ENCODE measurements around the gene SPIN2A. TPM values are rescaled to one million over a fixed set of nuclear protein-coding genes. Genes with fewer than 3 reads are reported as not detected.

Gene SPIN2A
- total RNA-seq, 1 experiment from 2014 or later, result 4.5 TPM

DNA sequence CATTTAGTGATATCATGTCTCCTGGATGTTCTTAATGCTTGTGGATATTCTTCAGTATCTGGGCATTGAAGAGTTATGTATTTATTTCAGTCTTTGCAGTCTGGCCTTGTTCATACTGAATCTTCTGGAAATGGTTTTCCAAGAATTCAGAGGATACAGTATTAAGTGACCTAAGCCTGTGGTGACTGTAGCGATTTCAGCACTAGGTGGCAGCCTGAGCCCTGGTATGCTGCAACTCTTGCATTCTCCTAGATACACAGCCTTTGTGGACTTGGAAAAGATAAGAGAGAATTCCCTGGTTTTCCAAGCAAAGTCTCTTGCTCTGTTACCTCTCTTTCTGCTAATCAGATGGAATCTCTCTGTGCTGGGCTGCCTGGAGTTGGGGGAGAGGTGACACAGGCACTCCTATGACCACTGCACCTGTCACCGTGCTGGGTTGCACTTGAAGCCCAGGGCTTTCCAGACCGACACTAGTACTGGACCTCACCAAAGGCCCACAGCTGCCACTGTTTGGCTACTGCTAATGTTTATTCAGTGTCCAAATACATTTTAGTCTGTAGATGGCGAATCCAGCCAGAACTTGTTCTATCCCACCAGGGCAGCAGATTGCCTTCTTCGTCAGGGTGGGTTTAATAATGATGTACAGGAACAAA lies 19.3 kb upstream of the SPIN2A start:
- POLR2A ChIA-PET, result no interaction called here
- Mint-ChIP-seq H3K36me3 (peaks cover 36% of the 10 kb centered on the region), H3K27ac (no peak overlapping the region), H3K4me3 (no peak overlapping the region), H3K27me3 (ENCODE audit: low read depth) (no peaks in the 10 kb centered on the region; the same call in 1 of the 2 replicates), H3K4me1 (peaks cover 16% of the 10 kb centered on the region), H3K9me3 (peaks cover 27% of the 10 kb centered on the region)
- peak; percentile 91 for ATAC-seq
- CTCF ChIA-PET, result interaction anchor here (1.5 kb wide), 1 partner anchor 10 kb away, joined by 5 read pairs; no protein-coding TSS in a partner anchor
- TF ChIP-seq ZNF317 (CRISPR knock-in tag; IDR thresholded peaks at IDR 0.05; ENCODE audit: borderline replicate concordance, low read depth), result no peak
- peak; percentile 41 for DNase-seq (ENCODE audit: low spot score)

DNA sequence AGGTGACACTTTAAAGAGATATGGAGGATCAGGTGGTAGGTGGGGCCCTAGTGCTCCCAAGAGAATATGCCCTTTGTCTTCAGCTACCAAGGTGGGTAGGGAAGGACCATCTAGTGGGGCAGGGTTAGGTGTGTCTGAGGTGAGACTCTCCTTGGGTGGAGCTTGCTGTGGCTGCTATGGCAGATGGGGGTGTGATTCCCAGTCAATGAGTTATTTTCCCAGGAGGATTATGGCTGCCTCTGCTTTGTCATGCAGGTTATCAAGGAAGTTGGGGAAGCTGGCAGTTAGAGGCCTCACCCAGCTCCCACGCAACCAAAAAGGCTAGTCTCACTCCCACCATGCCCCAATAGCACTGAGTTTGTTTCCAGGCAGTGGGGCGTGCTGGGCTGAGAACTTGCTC lies 18.0 kb upstream of the SPIN2A start:
- H3K4me1 Mint-ChIP-seq, result peaks cover 16% of the 10 kb centered on the region
- no peak overlapping the region for H3K4me3 Mint-ChIP-seq
- ATAC-seq (peak; percentile 44), DNase-seq (ENCODE audit: low spot score) (no peak)
- H3K36me3 Mint-ChIP-seq, result peaks cover 30% of the 10 kb centered on the region
- CTCF ChIA-PET, result interaction anchor here (1.1 to 1.5 kb wide), 4 partner anchors 11 to 56 kb away, joined by 3 to 5 read pairs (median 4); partner anchors contain the start of gene SPIN2A
- no peak overlapping the region for H3K27ac Mint-ChIP-seq
- POLR2A ChIA-PET, result no interaction called here
- H3K9me3 Mint-ChIP-seq, result peaks cover 26% of the 10 kb centered on the region
- H3K27me3 Mint-ChIP-seq (ENCODE audit: low read depth), result no peaks in the 10 kb centered on the region; the same call in 1 of the 2 replicates
- TF ChIP-seq ZBTB21 (CRISPR knock-in tag; IDR thresholded peaks at IDR 0.05; ENCODE audit: borderline replicate concordance) (no peak), SMAD4 (CRISPR knock-in tag; IDR thresholded peaks at IDR 0.05) (no peak), ZNF671 (CRISPR knock-in tag; IDR thresholded peaks at IDR 0.05) (no peak), PRRX2 (CRISPR knock-in tag; IDR thresholded peaks at IDR 0.05) (no peak), ZNF138 (CRISPR knock-in tag; conservative IDR thresholded peaks at IDR 0.05) (no peak), NR3C1 (CRISPR knock-in tag; conservative IDR thresholded peaks at IDR 0.05; ENCODE audit: low read depth) (no peak), NR1H2 (CRISPR knock-in tag; IDR thresholded peaks at IDR 0.05) (no peak), SP1 (CRISPR knock-in tag; conservative IDR thresholded peaks at IDR 0.05) (no peak), CREB1 (CRISPR knock-in tag; IDR thresholded peaks at IDR 0.05) (no peak)
- TF ChIP-seq, protein P1, sequence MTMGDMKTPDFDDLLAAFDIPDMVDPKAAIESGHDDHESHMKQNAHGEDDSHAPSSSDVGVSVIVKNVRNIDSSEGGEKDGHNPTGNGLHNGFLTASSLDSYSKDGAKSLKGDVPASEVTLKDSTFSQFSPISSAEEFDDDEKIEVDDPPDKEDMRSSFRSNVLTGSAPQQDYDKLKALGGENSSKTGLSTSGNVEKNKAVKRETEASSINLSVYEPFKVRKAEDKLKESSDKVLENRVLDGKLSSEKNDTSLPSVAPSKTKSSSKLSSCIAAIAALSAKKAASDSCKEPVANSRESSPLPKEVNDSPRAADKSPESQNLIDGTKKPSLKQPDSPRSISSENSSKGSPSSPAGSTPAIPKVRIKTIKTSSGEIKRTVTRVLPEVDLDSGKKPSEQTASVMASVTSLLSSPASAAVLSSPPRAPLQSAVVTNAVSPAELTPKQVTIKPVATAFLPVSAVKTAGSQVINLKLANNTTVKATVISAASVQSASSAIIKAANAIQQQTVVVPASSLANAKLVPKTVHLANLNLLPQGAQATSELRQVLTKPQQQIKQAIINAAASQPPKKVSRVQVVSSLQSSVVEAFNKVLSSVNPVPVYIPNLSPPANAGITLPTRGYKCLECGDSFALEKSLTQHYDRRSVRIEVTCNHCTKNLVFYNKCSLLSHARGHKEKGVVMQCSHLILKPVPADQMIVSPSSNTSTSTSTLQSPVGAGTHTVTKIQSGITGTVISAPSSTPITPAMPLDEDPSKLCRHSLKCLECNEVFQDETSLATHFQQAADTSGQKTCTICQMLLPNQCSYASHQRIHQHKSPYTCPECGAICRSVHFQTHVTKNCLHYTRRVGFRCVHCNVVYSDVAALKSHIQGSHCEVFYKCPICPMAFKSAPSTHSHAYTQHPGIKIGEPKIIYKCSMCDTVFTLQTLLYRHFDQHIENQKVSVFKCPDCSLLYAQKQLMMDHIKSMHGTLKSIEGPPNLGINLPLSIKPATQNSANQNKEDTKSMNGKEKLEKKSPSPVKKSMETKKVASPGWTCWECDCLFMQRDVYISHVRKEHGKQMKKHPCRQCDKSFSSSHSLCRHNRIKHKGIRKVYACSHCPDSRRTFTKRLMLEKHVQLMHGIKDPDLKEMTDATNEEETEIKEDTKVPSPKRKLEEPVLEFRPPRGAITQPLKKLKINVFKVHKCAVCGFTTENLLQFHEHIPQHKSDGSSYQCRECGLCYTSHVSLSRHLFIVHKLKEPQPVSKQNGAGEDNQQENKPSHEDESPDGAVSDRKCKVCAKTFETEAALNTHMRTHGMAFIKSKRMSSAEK (CRISPR knock-in tag; IDR thresholded peaks at IDR 0.05; ENCODE audit: borderline replicate concordance), result no peak
- TF ChIP-seq, protein P2, sequence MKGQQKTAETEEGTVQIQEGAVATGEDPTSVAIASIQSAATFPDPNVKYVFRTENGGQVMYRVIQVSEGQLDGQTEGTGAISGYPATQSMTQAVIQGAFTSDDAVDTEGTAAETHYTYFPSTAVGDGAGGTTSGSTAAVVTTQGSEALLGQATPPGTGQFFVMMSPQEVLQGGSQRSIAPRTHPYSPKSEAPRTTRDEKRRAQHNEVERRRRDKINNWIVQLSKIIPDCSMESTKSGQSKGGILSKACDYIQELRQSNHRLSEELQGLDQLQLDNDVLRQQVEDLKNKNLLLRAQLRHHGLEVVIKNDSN (CRISPR knock-in tag; IDR thresholded peaks at IDR 0.05), result no peak
- TF ChIP-seq, protein P3, sequence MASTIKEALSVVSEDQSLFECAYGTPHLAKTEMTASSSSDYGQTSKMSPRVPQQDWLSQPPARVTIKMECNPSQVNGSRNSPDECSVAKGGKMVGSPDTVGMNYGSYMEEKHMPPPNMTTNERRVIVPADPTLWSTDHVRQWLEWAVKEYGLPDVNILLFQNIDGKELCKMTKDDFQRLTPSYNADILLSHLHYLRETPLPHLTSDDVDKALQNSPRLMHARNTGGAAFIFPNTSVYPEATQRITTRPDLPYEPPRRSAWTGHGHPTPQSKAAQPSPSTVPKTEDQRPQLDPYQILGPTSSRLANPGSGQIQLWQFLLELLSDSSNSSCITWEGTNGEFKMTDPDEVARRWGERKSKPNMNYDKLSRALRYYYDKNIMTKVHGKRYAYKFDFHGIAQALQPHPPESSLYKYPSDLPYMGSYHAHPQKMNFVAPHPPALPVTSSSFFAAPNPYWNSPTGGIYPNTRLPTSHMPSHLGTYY (CRISPR knock-in tag; IDR thresholded peaks at IDR 0.05), result no peak
- TF ChIP-seq, protein P4, sequence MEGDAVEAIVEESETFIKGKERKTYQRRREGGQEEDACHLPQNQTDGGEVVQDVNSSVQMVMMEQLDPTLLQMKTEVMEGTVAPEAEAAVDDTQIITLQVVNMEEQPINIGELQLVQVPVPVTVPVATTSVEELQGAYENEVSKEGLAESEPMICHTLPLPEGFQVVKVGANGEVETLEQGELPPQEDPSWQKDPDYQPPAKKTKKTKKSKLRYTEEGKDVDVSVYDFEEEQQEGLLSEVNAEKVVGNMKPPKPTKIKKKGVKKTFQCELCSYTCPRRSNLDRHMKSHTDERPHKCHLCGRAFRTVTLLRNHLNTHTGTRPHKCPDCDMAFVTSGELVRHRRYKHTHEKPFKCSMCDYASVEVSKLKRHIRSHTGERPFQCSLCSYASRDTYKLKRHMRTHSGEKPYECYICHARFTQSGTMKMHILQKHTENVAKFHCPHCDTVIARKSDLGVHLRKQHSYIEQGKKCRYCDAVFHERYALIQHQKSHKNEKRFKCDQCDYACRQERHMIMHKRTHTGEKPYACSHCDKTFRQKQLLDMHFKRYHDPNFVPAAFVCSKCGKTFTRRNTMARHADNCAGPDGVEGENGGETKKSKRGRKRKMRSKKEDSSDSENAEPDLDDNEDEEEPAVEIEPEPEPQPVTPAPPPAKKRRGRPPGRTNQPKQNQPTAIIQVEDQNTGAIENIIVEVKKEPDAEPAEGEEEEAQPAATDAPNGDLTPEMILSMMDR (IDR thresholded peaks at IDR 0.05), result no peak
- TF ChIP-seq, protein P5, sequence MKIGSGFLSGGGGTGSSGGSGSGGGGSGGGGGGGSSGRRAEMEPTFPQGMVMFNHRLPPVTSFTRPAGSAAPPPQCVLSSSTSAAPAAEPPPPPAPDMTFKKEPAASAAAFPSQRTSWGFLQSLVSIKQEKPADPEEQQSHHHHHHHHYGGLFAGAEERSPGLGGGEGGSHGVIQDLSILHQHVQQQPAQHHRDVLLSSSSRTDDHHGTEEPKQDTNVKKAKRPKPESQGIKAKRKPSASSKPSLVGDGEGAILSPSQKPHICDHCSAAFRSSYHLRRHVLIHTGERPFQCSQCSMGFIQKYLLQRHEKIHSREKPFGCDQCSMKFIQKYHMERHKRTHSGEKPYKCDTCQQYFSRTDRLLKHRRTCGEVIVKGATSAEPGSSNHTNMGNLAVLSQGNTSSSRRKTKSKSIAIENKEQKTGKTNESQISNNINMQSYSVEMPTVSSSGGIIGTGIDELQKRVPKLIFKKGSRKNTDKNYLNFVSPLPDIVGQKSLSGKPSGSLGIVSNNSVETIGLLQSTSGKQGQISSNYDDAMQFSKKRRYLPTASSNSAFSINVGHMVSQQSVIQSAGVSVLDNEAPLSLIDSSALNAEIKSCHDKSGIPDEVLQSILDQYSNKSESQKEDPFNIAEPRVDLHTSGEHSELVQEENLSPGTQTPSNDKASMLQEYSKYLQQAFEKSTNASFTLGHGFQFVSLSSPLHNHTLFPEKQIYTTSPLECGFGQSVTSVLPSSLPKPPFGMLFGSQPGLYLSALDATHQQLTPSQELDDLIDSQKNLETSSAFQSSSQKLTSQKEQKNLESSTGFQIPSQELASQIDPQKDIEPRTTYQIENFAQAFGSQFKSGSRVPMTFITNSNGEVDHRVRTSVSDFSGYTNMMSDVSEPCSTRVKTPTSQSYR (CRISPR knock-in tag; IDR thresholded peaks at IDR 0.05), result no peak
- TF ChIP-seq, protein P6, sequence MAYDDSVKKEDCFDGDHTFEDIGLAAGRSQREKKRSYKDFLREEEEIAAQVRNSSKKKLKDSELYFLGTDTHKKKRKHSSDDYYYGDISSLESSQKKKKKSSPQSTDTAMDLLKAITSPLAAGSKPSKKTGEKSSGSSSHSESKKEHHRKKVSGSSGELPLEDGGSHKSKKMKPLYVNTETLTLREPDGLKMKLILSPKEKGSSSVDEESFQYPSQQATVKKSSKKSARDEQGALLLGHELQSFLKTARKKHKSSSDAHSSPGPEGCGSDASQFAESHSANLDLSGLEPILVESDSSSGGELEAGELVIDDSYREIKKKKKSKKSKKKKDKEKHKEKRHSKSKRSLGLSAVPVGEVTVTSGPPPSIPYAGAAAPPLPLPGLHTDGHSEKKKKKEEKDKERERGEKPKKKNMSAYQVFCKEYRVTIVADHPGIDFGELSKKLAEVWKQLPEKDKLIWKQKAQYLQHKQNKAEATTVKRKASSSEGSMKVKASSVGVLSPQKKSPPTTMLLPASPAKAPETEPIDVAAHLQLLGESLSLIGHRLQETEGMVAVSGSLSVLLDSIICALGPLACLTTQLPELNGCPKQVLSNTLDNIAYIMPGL (CRISPR knock-in tag; IDR thresholded peaks at IDR 0.05), result no peak
- TF ChIP-seq, protein P7, sequence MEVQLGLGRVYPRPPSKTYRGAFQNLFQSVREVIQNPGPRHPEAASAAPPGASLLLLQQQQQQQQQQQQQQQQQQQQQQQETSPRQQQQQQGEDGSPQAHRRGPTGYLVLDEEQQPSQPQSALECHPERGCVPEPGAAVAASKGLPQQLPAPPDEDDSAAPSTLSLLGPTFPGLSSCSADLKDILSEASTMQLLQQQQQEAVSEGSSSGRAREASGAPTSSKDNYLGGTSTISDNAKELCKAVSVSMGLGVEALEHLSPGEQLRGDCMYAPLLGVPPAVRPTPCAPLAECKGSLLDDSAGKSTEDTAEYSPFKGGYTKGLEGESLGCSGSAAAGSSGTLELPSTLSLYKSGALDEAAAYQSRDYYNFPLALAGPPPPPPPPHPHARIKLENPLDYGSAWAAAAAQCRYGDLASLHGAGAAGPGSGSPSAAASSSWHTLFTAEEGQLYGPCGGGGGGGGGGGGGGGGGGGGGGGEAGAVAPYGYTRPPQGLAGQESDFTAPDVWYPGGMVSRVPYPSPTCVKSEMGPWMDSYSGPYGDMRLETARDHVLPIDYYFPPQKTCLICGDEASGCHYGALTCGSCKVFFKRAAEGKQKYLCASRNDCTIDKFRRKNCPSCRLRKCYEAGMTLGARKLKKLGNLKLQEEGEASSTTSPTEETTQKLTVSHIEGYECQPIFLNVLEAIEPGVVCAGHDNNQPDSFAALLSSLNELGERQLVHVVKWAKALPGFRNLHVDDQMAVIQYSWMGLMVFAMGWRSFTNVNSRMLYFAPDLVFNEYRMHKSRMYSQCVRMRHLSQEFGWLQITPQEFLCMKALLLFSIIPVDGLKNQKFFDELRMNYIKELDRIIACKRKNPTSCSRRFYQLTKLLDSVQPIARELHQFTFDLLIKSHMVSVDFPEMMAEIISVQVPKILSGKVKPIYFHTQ (CRISPR knock-in tag; IDR thresholded peaks at IDR 0.05), result no peak

Data from WTC11 (cell line).